Liver (tissue), 9 donors: Measurements from ENCODE around the gene MYO7A. TPM values are rescaled to one million over a fixed set of nuclear protein-coding genes. Genes with fewer than 3 reads are reported as not detected.

Experiments used
- DNase-seq: peaks from one replicate; pipeline ENCODE4 v3.0.0-alpha.2; 2017; ENCODE audit warnings: low spot score
- H3K27ac ChIP-seq, 2 donors: one replicate each; pipeline ENCODE4 v1.7.0; 2013; ENCODE audit warnings: inconsistent platforms in 2 of 2, low read length in 2 of 2, control low read depth in 1 of 2, low read depth in 1 of 2, mild to moderate bottlenecking in 1 of 2
- H3K27me3 ChIP-seq, 4 donors: one replicate each; pipeline versions ENCODE4 v1.6.1 to v1.7.0; 2013; ENCODE audit warnings: low read length in 3 of 4, inconsistent platforms in 1 of 4, mild to moderate bottlenecking in 1 of 4, moderate library complexity in 1 of 4; ENCODE audit not compliant: control insufficient read depth in 4 of 4, insufficient read depth in 4 of 4
- H3K36me3 ChIP-seq, 4 donors: one replicate each; pipeline versions ENCODE4 v1.6.1 to v1.7.0; 2013; ENCODE audit warnings: low read length in 3 of 4, mild to moderate bottlenecking in 3 of 4, low read depth in 1 of 4, moderate library complexity in 1 of 4; ENCODE audit not compliant: control insufficient read depth in 4 of 4, insufficient read depth in 3 of 4
- H3K4me1 ChIP-seq, 4 donors: one replicate each; pipeline versions ENCODE4 v1.6.1 to v1.7.0; 2013; ENCODE audit warnings: low read length in 3 of 4, mild to moderate bottlenecking in 3 of 4, moderate library complexity in 1 of 4; ENCODE audit not compliant: control insufficient read depth in 4 of 4, insufficient read depth in 4 of 4
- H3K4me3 ChIP-seq, 3 donors: one replicate each; pipeline versions ENCODE4 v1.6.1 to v1.7.0; 2013; ENCODE audit warnings: low read length in 3 of 3, control low read depth in 1 of 3, low read depth in 1 of 3, mild to moderate bottlenecking in 1 of 3
- H3K9ac ChIP-seq, 2 donors: one replicate each; pipeline ENCODE4 v1.7.0; 2013; ENCODE audit warnings: low read length in 2 of 2, mild to moderate bottlenecking in 2 of 2, moderate library complexity in 2 of 2, control low read depth in 1 of 2, low read depth in 1 of 2
- H3K9me3 ChIP-seq, 4 donors: one replicate each; pipeline versions ENCODE4 v1.6.1 to v1.7.0; 2013; ENCODE audit warnings: low read length in 3 of 4; ENCODE audit not compliant: control insufficient read depth in 4 of 4
- ATF3 ChIP-seq: IDR thresholded peaks from 2 replicates; pipeline ENCODE4 v1.6.1; 2016; ENCODE audit warnings: antibody characterized with exemption
- CTCF ChIP-seq: fragments of 150-350 bp; IDR thresholded peaks from 2 replicates; pipeline ENCODE4 v1.5.1; 2017; ENCODE audit warnings: improper control_type of control experiment, low read depth, low read length; ENCODE audit not compliant: missing input control
- EGR1 ChIP-seq, 2 donors: IDR thresholded peaks; 2 replicates each; pipeline ENCODE4 v1.6.1; 2016 to 2018; ENCODE audit warnings: antibody characterized with exemption in 2 of 2, low read depth in 2 of 2
- FOXA1 ChIP-seq: IDR thresholded peaks from 2 replicates; pipeline ENCODE4 v1.6.1; 2016; ENCODE audit warnings: antibody characterized with exemption
- FOXA2 ChIP-seq: IDR thresholded peaks from 2 replicates; pipeline ENCODE4 v1.6.1; 2016; ENCODE audit warnings: antibody characterized with exemption
- GABPA ChIP-seq, 2 donors: IDR thresholded peaks in 1 of 2; conservative IDR thresholded peaks in 1 of 2; 2 replicates each; pipeline ENCODE4 v1.6.1; 2016; ENCODE audit warnings: antibody characterized with exemption in 2 of 2, mild to moderate bottlenecking in 1 of 2, moderate library complexity in 1 of 2
- HNF4G ChIP-seq: IDR thresholded peaks from 2 replicates; pipeline ENCODE4 v1.6.1; 2016; ENCODE audit warnings: antibody characterized with exemption
- JUND ChIP-seq, 2 donors: IDR thresholded peaks; 2 replicates each; pipeline ENCODE4 v1.6.1; 2016; ENCODE audit warnings: antibody characterized with exemption in 2 of 2
- MAX ChIP-seq: IDR thresholded peaks from 2 replicates; pipeline ENCODE4 v1.6.1; 2016; ENCODE audit warnings: antibody characterized with exemption
- RAD21 ChIP-seq, 2 donors: IDR thresholded peaks; 2 replicates each; pipeline ENCODE4 v1.6.1; 2016; ENCODE audit warnings: antibody characterized with exemption in 2 of 2, mild to moderate bottlenecking in 2 of 2
- RXRA ChIP-seq, 2 donors: IDR thresholded peaks; 2 replicates each; pipeline ENCODE4 v1.6.1; 2017 to 2018; ENCODE audit warnings: antibody characterized with exemption in 2 of 2, mild to moderate bottlenecking in 1 of 2
- YY1 ChIP-seq: IDR thresholded peaks from 2 replicates; pipeline ENCODE4 v1.6.1; 2016; ENCODE audit warnings: antibody characterized with exemption, mild to moderate bottlenecking
- ZBTB33 ChIP-seq: IDR thresholded peaks from 2 replicates; pipeline ENCODE4 v1.6.1; 2016; ENCODE audit warnings: antibody characterized with exemption
- WGBS: extraction: QIAGEN DNeasy Blood & Tissue Kit; methylation state at CpG from one replicate; pipeline ENCODE4 v1.1.7; 2013; 5-methylcytosine and 5-hydroxymethylcytosine counted together
- polyA plus RNA-seq, 2 donors: library from polyadenylated mRNA; stranded (reverse) in 1 of 2; unstranded in 1 of 2; fragments of 200-250 nt in 1 of 2; fragments of >200 nt in 1 of 2; fragmentation: Nextera tagmentation in 1 of 2; extraction: Ambion mirVana in 1 of 2; gene quantifications; one replicate each; pipeline versions ENCODE4 v1.2.1 to v1.2.3, GENCODE V29; 2013 to 2015
- total RNA-seq, 2 donors: library from RNA; depleted of rRNA; stranded (reverse); fragments of >200 nt; gene quantifications; one replicate each; pipeline ENCODE4 v1.2.3, GENCODE V29; 2014
- TF ChIP-seq, protein P1 (sequence below): IDR thresholded peaks from 2 replicates; pipeline ENCODE4 v1.6.1; 2016; ENCODE audit warnings: antibody characterized with exemption, mild to moderate bottlenecking
- donor health status: healthy.
- donor health status: healthy.
- donor health status: healthy.
- donor health status: healthy.
- donor health status: healthy.

Gene MYO7A
- total and polyA plus RNA-seq, 4 donors: 7.3 to 33.6 (median 11.3) TPM

DNA sequence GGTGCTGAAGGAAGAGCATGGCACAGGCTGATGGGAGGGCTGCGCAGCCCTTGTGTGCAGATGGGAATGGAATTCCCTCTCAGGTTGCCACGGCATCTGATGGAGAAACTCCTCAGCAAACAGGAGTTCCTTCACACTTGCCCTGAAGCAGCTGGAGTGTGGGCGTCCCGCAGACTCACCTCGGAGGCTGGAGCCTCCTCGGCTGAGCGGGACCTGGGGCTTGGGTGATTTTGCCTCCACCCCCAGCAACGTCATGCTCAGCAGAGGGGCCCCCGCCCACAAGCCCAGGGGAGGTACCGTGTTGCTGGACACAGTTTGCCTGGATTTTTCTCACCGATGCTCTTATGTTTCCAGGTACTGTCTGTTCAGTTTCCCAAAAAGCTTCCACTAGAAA is 63.4 kb downstream of the MYO7A start:
- no peak overlapping the region for H3K4me3 ChIP-seq
- peaks cover 0 to 3% (median 2%) of the 10 kb centered on the region in 4 donors for H3K4me1 ChIP-seq
- no peaks in the 10 kb centered on the region for H3K27me3 ChIP-seq
- TF ChIP-seq CTCF (no peak), FOXA2 (no peak), FOXA1 (no peak), YY1 (no peak), ATF3 (no peak), JUND (IDR thresholded peaks at IDR 0.05) (no peak), ZBTB33 (no peak), EGR1 (IDR thresholded peaks at IDR 0.05; ENCODE audit: low read depth in 2 of 2) (no peak), RXRA (IDR thresholded peaks at IDR 0.05) (no peak), HNF4G (no peak), GABPA (IDR thresholded peaks at IDR 0.05 in 1 of 2, conservative IDR thresholded peaks at IDR 0.05 in 1 of 2) (no peak), RAD21 (IDR thresholded peaks at IDR 0.05) (no peak)
- TF ChIP-seq, protein P1, sequence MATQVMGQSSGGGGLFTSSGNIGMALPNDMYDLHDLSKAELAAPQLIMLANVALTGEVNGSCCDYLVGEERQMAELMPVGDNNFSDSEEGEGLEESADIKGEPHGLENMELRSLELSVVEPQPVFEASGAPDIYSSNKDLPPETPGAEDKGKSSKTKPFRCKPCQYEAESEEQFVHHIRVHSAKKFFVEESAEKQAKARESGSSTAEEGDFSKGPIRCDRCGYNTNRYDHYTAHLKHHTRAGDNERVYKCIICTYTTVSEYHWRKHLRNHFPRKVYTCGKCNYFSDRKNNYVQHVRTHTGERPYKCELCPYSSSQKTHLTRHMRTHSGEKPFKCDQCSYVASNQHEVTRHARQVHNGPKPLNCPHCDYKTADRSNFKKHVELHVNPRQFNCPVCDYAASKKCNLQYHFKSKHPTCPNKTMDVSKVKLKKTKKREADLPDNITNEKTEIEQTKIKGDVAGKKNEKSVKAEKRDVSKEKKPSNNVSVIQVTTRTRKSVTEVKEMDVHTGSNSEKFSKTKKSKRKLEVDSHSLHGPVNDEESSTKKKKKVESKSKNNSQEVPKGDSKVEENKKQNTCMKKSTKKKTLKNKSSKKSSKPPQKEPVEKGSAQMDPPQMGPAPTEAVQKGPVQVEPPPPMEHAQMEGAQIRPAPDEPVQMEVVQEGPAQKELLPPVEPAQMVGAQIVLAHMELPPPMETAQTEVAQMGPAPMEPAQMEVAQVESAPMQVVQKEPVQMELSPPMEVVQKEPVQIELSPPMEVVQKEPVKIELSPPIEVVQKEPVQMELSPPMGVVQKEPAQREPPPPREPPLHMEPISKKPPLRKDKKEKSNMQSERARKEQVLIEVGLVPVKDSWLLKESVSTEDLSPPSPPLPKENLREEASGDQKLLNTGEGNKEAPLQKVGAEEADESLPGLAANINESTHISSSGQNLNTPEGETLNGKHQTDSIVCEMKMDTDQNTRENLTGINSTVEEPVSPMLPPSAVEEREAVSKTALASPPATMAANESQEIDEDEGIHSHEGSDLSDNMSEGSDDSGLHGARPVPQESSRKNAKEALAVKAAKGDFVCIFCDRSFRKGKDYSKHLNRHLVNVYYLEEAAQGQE: no peak
- no peak for DNase-seq
- H3K36me3 ChIP-seq: peaks cover 0 to 22% (median 11%) of the 10 kb centered on the region in 4 donors
- H3K9me3 ChIP-seq: no peaks in the 10 kb centered on the region
- H3K27ac ChIP-seq: no peak overlapping the region
- no peak overlapping the region for H3K9ac ChIP-seq
- 91% methylated on average over 11 of the region's 11 CpGs for WGBS

GRCh38 chr11:77191823-77192495 is 63.9 kb downstream of the MYO7A start:
- peak; percentile 48 for DNase-seq
- no peak overlapping the region for H3K4me3 ChIP-seq
- H3K4me1 ChIP-seq: peaks cover 0 to 3% (median 2%) of the 10 kb centered on the region in 4 donors
- no peak for TF ChIP-seq MAX
- TF ChIP-seq CTCF: peak; percentile 28
- TF ChIP-seq RAD21 (IDR thresholded peaks at IDR 0.05): peak; percentile 57 to 80
- WGBS: 68% methylated on average over 27 of the region's 27 CpGs
- H3K9me3 ChIP-seq: no peaks in the 10 kb centered on the region
- H3K27me3 ChIP-seq: no peaks in the 10 kb centered on the region
- peaks cover 0 to 26% (median 11%) of the 10 kb centered on the region in 4 donors for H3K36me3 ChIP-seq
- H3K27ac ChIP-seq: no peak overlapping the region
- H3K9ac ChIP-seq: no peak overlapping the region
